ENCODE measurements around the gene CCDC86. TPM values are rescaled to one million over a fixed set of nuclear protein-coding genes. Genes with fewer than 3 reads are reported as not detected.

CCDC86 gene
- total and polyA plus RNA-seq, 10 of the 15 experiments (the other 5 are each of a cell fraction or from before 2014, with no cell fraction given): 2.0 to 87.2 (median 38.7) TPM

- no peak for DNase-seq (ENCODE audit: low read depth, low spot score)
- in situ Hi-C loops (cut with MboI) (no loop called here), intact Hi-C loops (cut with micrococcal nuclease; ENCODE audit: unreplicated experiment) (no loop called here)
- no peaks in the 10 kb centered on the region for H4K20me1 ChIP-seq (ENCODE audit: control insufficient read depth, insufficient read depth)
- H3K27ac ChIP-seq (ENCODE audit: control insufficient read depth, insufficient read depth): no peak overlapping the region
- ChIA-PET POLR2A (no interaction called here), RAD21 (ENCODE audit: unreplicated experiment) (no interaction called here), SMC1A (ENCODE audit: uncharacterized antibody, unreplicated experiment) (no interaction called here), CTCF (no interaction called here)
- BruUV-seq (replicated peaks): no TSS peak
- 91% methylated on average over 17 of the region's 17 CpGs for WGBS (ENCODE audit: insufficient coverage, insufficient replicate concordance, low lambda C conversion rate, missing lambda C conversion rate)
- H3K4me2 ChIP-seq (ENCODE audit: control insufficient read depth, insufficient read depth): no peak overlapping the region
- H3K79me2 ChIP-seq (ENCODE audit: control insufficient read depth, insufficient read depth, low read length): no peaks in the 10 kb centered on the region
- TF ChIP-seq GABPA (IDR thresholded peaks at IDR 0.05; ENCODE audit: low read depth): no peak
- no peak for TF ChIP-seq JUNB (IDR thresholded peaks at IDR 0.05)
- TF ChIP-seq POLR2AphosphoS2 (IDR thresholded peaks at IDR 0.05; ENCODE audit: low read depth, low read length): no peak
- TF ChIP-seq ATF7 (IDR thresholded peaks at IDR 0.05; ENCODE audit: low read depth): no peak
- no peak for TF ChIP-seq FOXM1 (IDR thresholded peaks at IDR 0.05; ENCODE audit: low read depth, low read length)
- TF ChIP-seq KDM1A (IDR thresholded peaks at IDR 0.05; ENCODE audit: borderline replicate concordance): no peak
- TF ChIP-seq SIN3A (IDR thresholded peaks at IDR 0.05; ENCODE audit: low read depth, low read length): no peak
- no peak for TF ChIP-seq USF2 (IDR thresholded peaks at IDR 0.05; ENCODE audit: borderline replicate concordance, low read depth, low read length)
- TF ChIP-seq, protein P1, sequence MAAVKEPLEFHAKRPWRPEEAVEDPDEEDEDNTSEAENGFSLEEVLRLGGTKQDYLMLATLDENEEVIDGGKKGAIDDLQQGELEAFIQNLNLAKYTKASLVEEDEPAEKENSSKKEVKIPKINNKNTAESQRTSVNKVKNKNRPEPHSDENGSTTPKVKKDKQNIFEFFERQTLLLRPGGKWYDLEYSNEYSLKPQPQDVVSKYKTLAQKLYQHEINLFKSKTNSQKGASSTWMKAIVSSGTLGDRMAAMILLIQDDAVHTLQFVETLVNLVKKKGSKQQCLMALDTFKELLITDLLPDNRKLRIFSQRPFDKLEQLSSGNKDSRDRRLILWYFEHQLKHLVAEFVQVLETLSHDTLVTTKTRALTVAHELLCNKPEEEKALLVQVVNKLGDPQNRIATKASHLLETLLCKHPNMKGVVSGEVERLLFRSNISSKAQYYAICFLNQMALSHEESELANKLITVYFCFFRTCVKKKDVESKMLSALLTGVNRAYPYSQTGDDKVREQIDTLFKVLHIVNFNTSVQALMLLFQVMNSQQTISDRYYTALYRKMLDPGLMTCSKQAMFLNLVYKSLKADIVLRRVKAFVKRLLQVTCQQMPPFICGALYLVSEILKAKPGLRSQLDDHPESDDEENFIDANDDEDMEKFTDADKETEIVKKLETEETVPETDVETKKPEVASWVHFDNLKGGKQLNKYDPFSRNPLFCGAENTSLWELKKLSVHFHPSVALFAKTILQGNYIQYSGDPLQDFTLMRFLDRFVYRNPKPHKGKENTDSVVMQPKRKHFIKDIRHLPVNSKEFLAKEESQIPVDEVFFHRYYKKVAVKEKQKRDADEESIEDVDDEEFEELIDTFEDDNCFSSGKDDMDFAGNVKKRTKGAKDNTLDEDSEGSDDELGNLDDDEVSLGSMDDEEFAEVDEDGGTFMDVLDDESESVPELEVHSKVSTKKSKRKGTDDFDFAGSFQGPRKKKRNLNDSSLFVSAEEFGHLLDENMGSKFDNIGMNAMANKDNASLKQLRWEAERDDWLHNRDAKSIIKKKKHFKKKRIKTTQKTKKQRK (IDR thresholded peaks at IDR 0.05; ENCODE audit: low read depth, low read length): no peak
- TF ChIP-seq SIX5 (IDR thresholded peaks at IDR 0.05; ENCODE audit: low read depth, low read length, severe bottlenecking): no peak
- no peak for TF ChIP-seq NRF1 (conservative IDR thresholded peaks at IDR 0.05; ENCODE audit: low read depth, low read length)
- TF ChIP-seq HDAC6 (IDR thresholded peaks at IDR 0.05; ENCODE audit: unreplicated experiment): no peak
- TF ChIP-seq CBX3 (IDR thresholded peaks at IDR 0.05; ENCODE audit: borderline replicate concordance, low read depth): no peak
- TF ChIP-seq ZNF207 (IDR thresholded peaks at IDR 0.05; ENCODE audit: borderline replicate concordance): no peak
- no peak for TF ChIP-seq RELA (IDR thresholded peaks at IDR 0.05; ENCODE audit: borderline replicate concordance, partially characterized antibody)
- TF ChIP-seq SMAD1 (IDR thresholded peaks at IDR 0.05; ENCODE audit: low read depth, partially characterized antibody): no peak
- no peak for TF ChIP-seq CREB1 (IDR thresholded peaks at IDR 0.05; ENCODE audit: low read depth)
- no peak for TF ChIP-seq EGR1 (IDR thresholded peaks at IDR 0.05; ENCODE audit: borderline replicate concordance in 1 of 2, low read depth in 2 of 2, low read length in 2 of 2)
- TF ChIP-seq, protein P2, sequence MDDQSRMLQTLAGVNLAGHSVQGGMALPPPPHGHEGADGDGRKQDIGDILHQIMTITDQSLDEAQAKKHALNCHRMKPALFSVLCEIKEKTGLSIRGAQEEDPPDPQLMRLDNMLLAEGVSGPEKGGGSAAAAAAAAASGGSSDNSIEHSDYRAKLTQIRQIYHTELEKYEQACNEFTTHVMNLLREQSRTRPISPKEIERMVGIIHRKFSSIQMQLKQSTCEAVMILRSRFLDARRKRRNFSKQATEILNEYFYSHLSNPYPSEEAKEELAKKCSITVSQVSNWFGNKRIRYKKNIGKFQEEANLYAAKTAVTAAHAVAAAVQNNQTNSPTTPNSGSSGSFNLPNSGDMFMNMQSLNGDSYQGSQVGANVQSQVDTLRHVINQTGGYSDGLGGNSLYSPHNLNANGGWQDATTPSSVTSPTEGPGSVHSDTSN (IDR thresholded peaks at IDR 0.05; ENCODE audit: insufficient replicate concordance, low read depth, low read length): no peak
- TF ChIP-seq CHD2 (IDR thresholded peaks at IDR 0.05; ENCODE audit: borderline replicate concordance, low read depth, low read length): no peak
- H3K36me3 ChIP-seq (ENCODE audit: control insufficient read depth in 2 of 2, insufficient read depth in 2 of 2, low read length in 1 of 2): peaks cover 8 to 27% of the 10 kb centered on the region in 2 experiments
- H3K27me3 ChIP-seq (replicated peaks in 1 of 2; ENCODE audit: control insufficient read depth in 2 of 2, insufficient read depth in 2 of 2, low read length in 1 of 2): no peaks in the 10 kb centered on the region
- no peak overlapping the region for H3K9ac ChIP-seq (ENCODE audit: control insufficient read depth, insufficient read depth, low read length)
- no peak for ATAC-seq
- no peak overlapping the region for H2AFZ ChIP-seq (ENCODE audit: control insufficient read depth, low read depth, low read length)
- H3K9me3 ChIP-seq (replicated peaks; ENCODE audit: control insufficient read depth, insufficient read depth, low read length): no peaks in the 10 kb centered on the region
- H3K4me1 ChIP-seq (ENCODE audit: control insufficient read depth, insufficient read depth, low read length): no peaks in the 10 kb centered on the region
- FAIRE-seq: no peak
- H3K4me3 ChIP-seq: no peak overlapping the region
Measured at GRCh38 chr11:60851327-60852104, 9.6 kb downstream of the CCDC86 start.

Measured in GM12878 (cell line).